Aorta (tissue), 5 donors: ENCODE data around the gene KCNJ18. TPM values are rescaled to one million over a fixed set of nuclear protein-coding genes. Genes with fewer than 3 reads are reported as not detected.
A peak's percentile ranks its signal among the peaks of the same experiment; 100 is the strongest.
"Not testable (repeated sequence)": the region's sequence is repeated elsewhere in the genome, so short reads cannot be mapped to it uniquely, and the experiment has no call there.

Experiments
- ATAC-seq: fragments of 200-7000 bp; cut with Tn5 transposase; one replicate; pipeline ENCODE4 v1.9.1; 2022; ENCODE audit warnings: moderate library complexity; ENCODE audit not compliant: low FRiP score
- DNase-seq, 2 donors: peaks; one replicate each; pipeline ENCODE4 v3.0.0-alpha.2; 2020
- H3K27ac ChIP-seq, 2 donors: one replicate each; pipeline ENCODE4 v1.5.1; 2013; ENCODE audit warnings: low read length in 2 of 2, mild to moderate bottlenecking in 2 of 2, moderate library complexity in 2 of 2, control low read depth in 1 of 2, inconsistent platforms in 1 of 2, low read depth in 1 of 2
- H3K27me3 ChIP-seq, 2 donors: one replicate each; pipeline ENCODE4 v1.6.1; 2013; ENCODE audit warnings: control low read depth in 1 of 2, low read length in 1 of 2, mild to moderate bottlenecking in 1 of 2, moderate library complexity in 1 of 2; ENCODE audit not compliant: insufficient read depth in 2 of 2, control insufficient read depth in 1 of 2
- H3K36me3 ChIP-seq, 2 donors: one replicate each; pipeline ENCODE4 v1.6.1; 2013; ENCODE audit warnings: control low read depth in 1 of 2, low read length in 1 of 2, mild to moderate bottlenecking in 1 of 2; ENCODE audit not compliant: insufficient read depth in 2 of 2, control insufficient read depth in 1 of 2
- H3K4me1 ChIP-seq, 2 donors: one replicate each; pipeline ENCODE4 v1.6.1; 2013; ENCODE audit warnings: low read length in 2 of 2, control low read depth in 1 of 2, mild to moderate bottlenecking in 1 of 2, moderate library complexity in 1 of 2; ENCODE audit not compliant: insufficient read depth in 2 of 2, control insufficient read depth in 1 of 2
- H3K4me3 ChIP-seq, 2 donors: one replicate each; pipeline ENCODE4 v1.5.1; 2013; ENCODE audit warnings: low read length in 2 of 2, control low read depth in 1 of 2, mild to moderate bottlenecking in 1 of 2
- H3K9me3 ChIP-seq: one replicate; pipeline ENCODE4 v1.6.1; 2013; ENCODE audit warnings: mild to moderate bottlenecking, low read length; ENCODE audit not compliant: control insufficient read depth
- WGBS, 2 donors: extraction: QIAGEN DNeasy Blood & Tissue Kit; methylation state at CpG; one replicate each; pipeline ENCODE4 v1.1.7; 2013; 5-methylcytosine and 5-hydroxymethylcytosine counted together
- intact Hi-C, 2 donors: fragments of 100-400 bp; cut with DNase I; formaldehyde crosslinking; loops; one replicate each; pipeline versions ENCODE4 v1.14.2 to v1.15.0; 2022
- polyA plus RNA-seq, 2 donors: library from polyadenylated mRNA; stranded (reverse); fragments of 200-250 nt; gene quantifications; one replicate each; pipeline ENCODE4 v1.2.3, GENCODE V29; 2013
- total RNA-seq, 2 donors: library from RNA; stranded (reverse); fragmentation: NEBNext Ultra II Directional; extraction: Animal tissue kit (Norgen Biotek cat#: 25700); gene quantifications; one replicate each; pipeline ENCODE4 v1.2.1, GENCODE V29; 2021
- donor health status: healthy with polysubstance abuse.
- donor health status: Bipolar disorder and iron deficiency.
- donor health status: DM: no; HTN: no; CAD: no.
- donor health status: DM: no; HTN: no; CAD: no.
- donor health status: DM: yes; HTN: yes; CAD: no.

Gene KCNJ18
- total and polyA plus RNA-seq, 4 donors: not detected

DNA sequence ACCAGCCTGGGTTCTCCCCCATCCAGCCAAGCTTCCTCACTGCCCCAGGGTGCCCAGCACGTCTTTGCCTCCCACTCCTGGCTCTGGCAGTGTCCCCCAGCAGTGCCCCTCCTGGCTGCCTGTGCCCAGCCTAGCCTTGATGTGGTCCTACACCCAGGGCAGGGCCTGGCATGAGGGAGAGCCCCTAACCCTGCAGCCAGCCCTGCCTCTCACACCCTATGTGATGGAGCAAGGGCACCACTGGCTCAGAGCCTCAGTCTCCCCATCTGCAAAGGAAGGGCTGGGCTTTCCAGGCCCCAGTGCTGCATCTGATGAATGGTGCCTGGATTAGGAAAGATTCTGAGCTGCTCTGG lies 5.2 kb downstream of the KCNJ18 start:
- peak; percentile 21 for ATAC-seq
- H3K36me3 ChIP-seq, H3K4me1 ChIP-seq, H3K9me3 ChIP-seq, H3K27ac ChIP-seq, H3K27me3 ChIP-seq, H3K4me3 ChIP-seq, intact Hi-C loops: not testable (repeated sequence)
- WGBS, 2 donors: 26 to 42% methylated on average over 1 of the region's 1 CpG
- peak in 1 of 2 donors; percentile 70 for DNase-seq

DNA sequence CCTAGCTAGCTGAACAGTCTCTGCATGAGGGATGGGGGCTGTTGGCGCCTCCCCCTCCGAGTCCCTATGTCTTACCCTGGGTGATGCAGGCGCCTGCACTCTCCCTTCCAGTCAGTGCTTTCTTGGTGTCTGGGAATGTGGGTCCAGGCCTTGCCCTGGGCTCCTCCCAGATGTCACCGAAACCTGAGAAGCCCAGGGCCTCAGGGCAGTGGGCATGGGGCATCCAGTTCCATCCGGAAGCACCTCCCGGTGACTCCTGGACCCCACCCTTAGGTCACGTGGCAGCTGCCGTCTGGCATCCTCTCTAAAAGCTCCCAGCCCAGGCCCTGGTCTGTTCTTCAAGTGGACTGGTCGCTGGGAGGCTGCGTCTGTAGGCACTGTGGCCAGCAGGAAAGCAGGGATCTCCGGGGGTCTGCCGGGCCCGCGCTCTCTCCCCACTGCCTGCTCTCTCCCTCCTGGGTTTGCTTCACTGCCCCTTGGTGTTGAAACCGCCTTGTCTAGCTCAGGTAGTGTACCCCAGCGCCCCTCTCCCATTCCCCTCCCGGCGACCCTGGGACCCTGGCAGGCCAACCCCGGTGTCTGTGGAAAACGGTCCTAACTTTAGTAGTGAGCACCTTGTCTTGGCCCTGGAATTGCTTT lies 6.2 kb downstream of the KCNJ18 start:
- H3K27ac ChIP-seq, H3K9me3 ChIP-seq, H3K27me3 ChIP-seq, H3K4me1 ChIP-seq, intact Hi-C loops, ATAC-seq, H3K4me3 ChIP-seq, H3K36me3 ChIP-seq: not testable (repeated sequence)
- 82 to 86% methylated on average over 15 to 20 of the region's 20 CpGs for WGBS, 2 donors
- peak in 1 of 2 donors; percentile 59 for DNase-seq

DNA sequence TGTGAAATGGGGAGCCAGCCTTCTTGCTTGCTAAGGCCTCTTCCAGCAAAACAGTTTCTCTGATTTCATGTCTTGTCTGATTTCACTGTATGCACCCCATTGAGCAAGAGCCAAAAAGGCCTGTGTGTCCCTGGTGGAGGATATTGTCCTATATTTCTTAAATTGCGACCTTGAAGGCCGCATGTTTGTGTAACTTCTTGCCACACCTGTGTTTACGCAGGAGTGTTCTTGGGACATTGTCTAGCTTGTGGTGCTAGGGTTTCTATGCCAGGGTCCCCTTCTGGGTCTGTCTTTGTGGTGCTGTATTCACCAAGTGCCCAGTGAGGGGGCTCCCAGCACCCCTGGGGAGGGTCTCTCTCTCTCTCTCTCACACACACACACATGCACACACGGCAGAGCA lies 6.8 kb downstream of the KCNJ18 start:
- DNase-seq, ATAC-seq, H3K4me1 ChIP-seq, H3K36me3 ChIP-seq, H3K27me3 ChIP-seq, H3K27ac ChIP-seq, intact Hi-C loops, H3K4me3 ChIP-seq, H3K9me3 ChIP-seq: not testable (repeated sequence)
- 84 to 85% methylated on average over 4 of the region's 4 CpGs for WGBS, 2 donors

DNA sequence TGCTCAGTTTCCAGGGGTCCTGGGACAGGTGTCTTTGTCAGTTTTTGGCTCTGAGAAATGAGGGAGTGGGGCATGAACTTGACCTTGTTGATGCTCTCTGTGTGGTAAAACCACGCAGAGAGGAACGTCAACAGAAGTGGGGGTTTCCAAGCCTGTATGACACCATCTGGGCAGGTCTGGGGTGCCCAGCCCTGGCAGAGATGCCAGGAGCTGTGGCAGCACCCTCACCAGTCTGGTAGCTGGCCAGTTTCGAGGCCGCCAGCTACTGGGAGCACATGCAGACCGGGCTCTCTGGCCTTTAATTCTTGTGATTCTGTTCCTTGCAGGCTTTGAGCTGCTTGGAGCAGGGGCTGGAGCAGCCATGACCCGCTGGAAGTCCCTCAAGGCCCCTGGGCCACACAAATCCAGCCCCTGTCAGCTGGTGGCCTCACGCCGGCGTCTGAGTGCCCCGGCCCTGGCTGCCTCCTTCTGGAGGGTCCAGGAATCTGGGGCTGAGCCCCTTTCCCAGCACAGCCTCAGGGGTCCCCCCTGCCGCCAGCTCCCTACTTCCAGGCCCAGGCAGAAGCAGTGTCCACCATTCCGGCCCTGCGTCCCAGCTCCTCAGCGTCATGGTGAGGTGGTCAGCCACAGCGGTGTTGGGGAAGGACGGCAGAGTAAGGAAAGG lies 7.4 kb downstream of the KCNJ18 start:
- 71 to 79% methylated on average over 14 to 16 of the region's 16 CpGs for WGBS, 2 donors
- H3K4me1 ChIP-seq, ATAC-seq, H3K4me3 ChIP-seq, intact Hi-C loops, H3K27ac ChIP-seq, H3K9me3 ChIP-seq, H3K36me3 ChIP-seq, H3K27me3 ChIP-seq: not testable (repeated sequence)
- peak in 1 of 2 donors; percentile 59 for DNase-seq

DNA sequence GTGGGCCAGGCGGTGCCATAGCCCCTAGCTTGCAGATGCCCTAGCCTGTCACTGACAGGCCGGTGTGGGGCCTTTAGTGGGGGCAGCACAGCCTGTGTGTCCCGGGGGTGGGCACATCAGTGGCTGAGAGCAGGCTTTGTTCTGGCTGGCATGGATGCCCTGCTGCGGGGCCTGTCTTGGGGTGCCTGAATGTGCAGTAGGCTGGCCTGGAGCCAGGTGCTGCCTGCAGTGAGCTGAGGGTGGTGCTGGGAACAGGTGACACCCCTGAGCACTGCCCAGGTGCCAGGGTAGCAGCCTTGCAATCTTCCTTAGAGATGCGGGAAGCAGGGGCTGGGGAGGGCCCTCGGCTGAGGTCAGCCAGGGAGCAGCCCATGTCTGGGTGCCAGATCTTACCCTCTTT lies 8.8 kb downstream of the KCNJ18 start:
- intact Hi-C loops, H3K4me1 ChIP-seq, H3K36me3 ChIP-seq, H3K9me3 ChIP-seq, H3K27me3 ChIP-seq, H3K27ac ChIP-seq, ATAC-seq, H3K4me3 ChIP-seq: not testable (repeated sequence)
- 69 to 83% methylated on average over 3 to 6 of the region's 6 CpGs for WGBS, 2 donors
- peak in 1 of 2 donors; percentile 53 for DNase-seq

DNA sequence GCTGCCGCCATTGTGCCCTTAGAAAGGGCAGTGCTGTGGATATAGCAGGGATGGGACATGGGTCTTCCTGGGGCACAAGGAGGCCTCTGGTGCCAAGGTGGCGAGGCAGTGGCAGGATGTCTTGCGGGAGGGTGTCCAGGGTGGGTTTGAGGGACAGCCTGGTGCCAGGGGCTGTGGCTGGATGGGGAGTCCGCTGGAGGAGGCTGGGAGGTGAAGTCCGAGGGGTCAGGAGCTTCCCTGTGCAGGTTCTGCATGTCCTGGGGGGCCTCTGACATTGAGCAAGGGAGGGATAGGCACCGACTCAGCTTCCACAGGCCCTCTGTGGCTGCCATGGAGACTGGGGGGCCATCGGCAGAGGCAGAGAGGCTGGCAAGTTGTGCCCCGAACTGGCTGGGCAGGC lies 9.7 kb downstream of the KCNJ18 start:
- H3K27ac ChIP-seq, H3K9me3 ChIP-seq, intact Hi-C loops, H3K27me3 ChIP-seq, H3K36me3 ChIP-seq, ATAC-seq, H3K4me1 ChIP-seq, H3K4me3 ChIP-seq: not testable (repeated sequence)
- WGBS, 2 donors: 65 to 79% methylated on average over 7 to 8 of the region's 8 CpGs
- peak in 1 of 2 donors; percentile 54 for DNase-seq

DNA sequence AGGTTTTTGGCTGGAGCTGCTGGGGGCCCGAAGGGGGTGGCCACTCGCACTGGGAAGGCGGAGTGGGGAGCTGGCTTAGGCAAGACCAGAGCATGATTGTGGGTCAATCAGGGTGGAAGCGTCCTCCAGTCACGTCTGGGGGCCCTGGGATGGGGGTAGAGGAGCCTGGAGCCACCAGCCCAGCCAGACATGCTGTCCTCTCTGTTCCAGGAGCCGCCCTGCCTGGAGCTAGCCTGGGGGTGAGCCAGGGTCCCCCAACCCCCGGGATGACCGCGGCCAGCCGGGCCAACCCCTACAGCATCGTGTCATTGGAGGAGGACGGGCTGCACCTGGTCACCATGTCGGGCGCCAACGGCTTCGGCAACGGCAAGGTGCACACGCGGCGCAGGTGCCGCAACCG lies 10.2 kb downstream of the KCNJ18 start:
- H3K27me3 ChIP-seq, H3K9me3 ChIP-seq, H3K36me3 ChIP-seq, H3K4me1 ChIP-seq, ATAC-seq, H3K27ac ChIP-seq, H3K4me3 ChIP-seq, intact Hi-C loops: not testable (repeated sequence)
- DNase-seq: peak in 1 of 2 donors; percentile 49
- WGBS, 2 donors: 85 to 91% methylated on average over 12 to 22 of the region's 22 CpGs

DNA sequence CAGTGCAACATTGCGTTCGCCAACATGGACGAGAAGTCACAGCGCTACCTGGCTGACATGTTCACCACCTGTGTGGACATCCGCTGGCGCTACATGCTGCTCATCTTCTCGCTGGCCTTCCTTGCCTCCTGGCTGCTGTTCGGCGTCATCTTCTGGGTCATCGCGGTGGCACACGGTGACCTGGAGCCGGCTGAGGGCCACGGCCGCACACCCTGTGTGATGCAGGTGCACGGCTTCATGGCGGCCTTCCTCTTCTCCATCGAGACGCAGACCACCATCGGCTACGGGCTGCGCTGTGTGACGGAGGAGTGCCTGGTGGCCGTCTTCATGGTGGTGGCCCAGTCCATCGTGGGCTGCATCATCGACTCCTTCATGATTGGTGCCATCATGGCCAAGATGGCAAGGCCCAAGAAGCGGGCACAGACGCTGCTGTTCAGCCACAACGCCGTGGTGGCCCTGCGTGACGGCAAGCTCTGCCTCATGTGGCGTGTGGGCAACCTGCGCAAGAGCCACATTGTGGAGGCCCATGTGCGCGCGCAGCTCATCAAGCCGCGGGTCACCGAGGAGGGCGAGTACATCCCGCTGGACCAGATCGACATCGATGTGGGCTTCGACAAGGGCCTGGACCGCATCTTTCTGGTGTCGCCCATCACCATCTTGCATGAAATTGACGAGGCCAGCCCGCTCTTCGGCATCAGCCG lies 10.8 kb downstream of the KCNJ18 start:
- H3K27ac ChIP-seq, H3K9me3 ChIP-seq, ATAC-seq, H3K4me1 ChIP-seq, H3K27me3 ChIP-seq, H3K36me3 ChIP-seq, intact Hi-C loops, H3K4me3 ChIP-seq: not testable (repeated sequence)
- peak in 1 of 2 donors; percentile 59 for DNase-seq
- WGBS, 2 donors: 90% methylated on average over 37 to 51 of the region's 51 CpGs
